WERI-Rb-1 (cell line): ENCODE measurements around the gene XPO6.

Experiments
- DNase-seq: peaks from one replicate; pipeline ENCODE4 v3.0.0-alpha.2; 2020
- H3K27ac ChIP-seq: fragments of 250-450 bp; sonication (Bioruptor Pico); 2 replicates; pipeline ENCODE4 v1.5.1; 2020; ENCODE audit warnings: mild to moderate bottlenecking, moderate library complexity
- H3K27me3 ChIP-seq: fragments of 250-450 bp; sonication (Bioruptor Pico); 2 replicates; pipeline ENCODE4 v1.5.1; 2021; ENCODE audit warnings: mild to moderate bottlenecking, low read depth, moderate library complexity; ENCODE audit not compliant: insufficient read depth, severe bottlenecking
- H3K36me3 ChIP-seq: fragments of 250-450 bp; sonication (Bioruptor Pico); 2 replicates; pipeline ENCODE4 v1.5.1; 2020; ENCODE audit warnings: mild to moderate bottlenecking, moderate library complexity
- H3K4me3 ChIP-seq: 2 replicates; pipeline ENCODE4 v1.5.1; 2011; ENCODE audit warnings: low read depth, mild to moderate bottlenecking, control low read depth, low read length
- H3K9me3 ChIP-seq: fragments of 250-450 bp; sonication (Bioruptor Pico); 2 replicates; pipeline ENCODE4 v1.5.1; 2021; ENCODE audit warnings: mild to moderate bottlenecking, moderate library complexity; ENCODE audit not compliant: severe bottlenecking
- CTCF ChIP-seq: IDR thresholded peaks from 2 replicates; pipeline ENCODE4 v1.5.1; 2011; ENCODE audit warnings: low read depth, mild to moderate bottlenecking, control low read depth, inconsistent platforms, low read length

Gene XPO6

GRCh38 chr16:28131181-28131580 lies 80.6 kb downstream of the XPO6 start:
- Histone ChIP-seq H3K4me3 (no peak overlapping the region), H3K27ac (no peak overlapping the region), H3K27me3 (no peaks in the 10 kb centered on the region), H3K9me3 (no peaks in the 10 kb centered on the region), H3K36me3 (peaks cover 83% of the 10 kb centered on the region)
- DNase-seq = no peak
- TF ChIP-seq CTCF = no peak

- H3K27ac ChIP-seq = no peak overlapping the region
- no peak for DNase-seq
- no peaks in the 10 kb centered on the region for H3K9me3 ChIP-seq
- peaks cover 88% of the 10 kb centered on the region for H3K36me3 ChIP-seq
- TF ChIP-seq CTCF = no peak
- no peaks in the 10 kb centered on the region for H3K27me3 ChIP-seq
- no peak overlapping the region for H3K4me3 ChIP-seq
Measured at GRCh38 chr16:28130099-28131088, 81.4 kb downstream of the XPO6 start.

GRCh38 chr16:28126684-28127620 lies 84.8 kb downstream of the XPO6 start:
- TF ChIP-seq CTCF = no peak
- peaks cover 87% of the 10 kb centered on the region for H3K36me3 ChIP-seq
- H3K27me3 ChIP-seq = no peaks in the 10 kb centered on the region
- no peak overlapping the region for H3K27ac ChIP-seq
- no peak for DNase-seq
- no peak overlapping the region for H3K4me3 ChIP-seq
- no peaks in the 10 kb centered on the region for H3K9me3 ChIP-seq

GRCh38 chr16:28125592-28125991 lies 86.2 kb downstream of the XPO6 start:
- no peaks in the 10 kb centered on the region for H3K27me3 ChIP-seq
- no peak for DNase-seq
- no peak overlapping the region for H3K27ac ChIP-seq
- TF ChIP-seq CTCF = no peak
- H3K9me3 ChIP-seq = no peaks in the 10 kb centered on the region
- no peak overlapping the region for H3K4me3 ChIP-seq
- peaks cover 86% of the 10 kb centered on the region for H3K36me3 ChIP-seq

GRCh38 chr16:28121527-28121926 lies 90.2 kb downstream of the XPO6 start:
- Histone ChIP-seq H3K27ac (no peak overlapping the region), H3K4me3 (no peak overlapping the region), H3K36me3 (peaks cover 78% of the 10 kb centered on the region), H3K27me3 (no peaks in the 10 kb centered on the region), H3K9me3 (no peaks in the 10 kb centered on the region)
- DNase-seq = no peak
- no peak for TF ChIP-seq CTCF
